GM12874 (cell line): ENCODE results near the gene STEAP1B.

ENCODE experiments used
- CTCF ChIP-seq: IDR thresholded peaks from 2 replicates; pipeline ENCODE4 v1.5.1; 2011; ENCODE audit warnings: low read depth, mild to moderate bottlenecking, control low read depth, low read length, moderate library complexity; ENCODE audit not compliant: insufficient read depth

The STEAP1B gene

GRCh38 chr7:22403344-22403743, 96.6 kb downstream of the STEAP1B start:
- no peak for TF ChIP-seq CTCF

DNA sequence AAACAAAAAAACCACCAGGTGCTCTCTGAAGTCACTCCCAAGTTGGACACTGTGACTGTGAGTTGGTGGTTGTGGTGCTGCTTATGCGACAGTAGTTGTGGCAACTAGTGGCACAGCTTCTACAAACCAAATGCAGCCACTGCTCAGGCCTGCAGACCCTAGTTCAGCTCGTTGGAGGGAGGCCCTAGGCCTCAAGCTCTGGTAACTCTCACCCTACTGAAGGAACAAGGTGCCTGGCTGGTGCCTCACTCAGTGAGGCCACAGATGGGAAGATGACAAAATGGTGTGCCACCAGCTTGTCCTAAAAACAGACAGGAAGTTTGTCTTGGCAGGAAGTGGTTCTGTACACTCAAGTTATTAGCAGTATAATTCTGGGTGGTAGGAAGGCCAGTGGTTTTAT, 97.7 kb downstream of the STEAP1B start:
- no peak for TF ChIP-seq CTCF

GRCh38 chr7:22400936-22401553, 98.9 kb downstream of the STEAP1B start:
- TF ChIP-seq CTCF, result no peak

DNA sequence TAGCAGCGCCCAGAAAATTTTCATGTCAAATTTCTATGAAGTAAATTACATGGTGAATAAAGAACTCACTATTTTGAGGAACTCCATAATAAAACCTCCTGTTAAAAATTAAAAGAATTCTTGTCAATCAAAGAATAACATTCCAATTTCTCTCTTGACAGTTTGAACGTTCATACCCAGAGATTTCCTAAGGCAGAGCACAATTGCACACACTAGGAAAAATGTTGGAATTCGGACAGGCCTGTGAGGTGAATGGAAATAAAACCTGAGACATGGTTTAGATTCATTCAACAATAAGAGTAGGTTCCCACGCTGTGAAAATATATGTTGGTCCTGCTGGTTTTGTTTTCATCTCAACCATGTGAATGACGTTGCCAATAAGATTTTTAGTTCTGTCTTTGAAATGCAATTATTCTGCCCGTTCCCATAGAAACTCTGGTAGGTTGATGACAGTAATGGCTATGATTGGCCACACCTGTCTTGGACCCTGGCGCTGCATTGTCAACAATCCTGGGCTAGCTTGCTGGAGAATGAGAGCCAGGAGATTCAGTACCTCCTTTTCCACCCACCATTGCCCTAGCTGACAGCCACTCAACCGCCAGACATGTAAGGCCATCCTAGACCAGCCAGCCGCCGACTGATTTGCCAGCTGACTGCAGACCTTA, 99.7 kb downstream of the STEAP1B start:
- TF ChIP-seq CTCF, result no peak

DNA sequence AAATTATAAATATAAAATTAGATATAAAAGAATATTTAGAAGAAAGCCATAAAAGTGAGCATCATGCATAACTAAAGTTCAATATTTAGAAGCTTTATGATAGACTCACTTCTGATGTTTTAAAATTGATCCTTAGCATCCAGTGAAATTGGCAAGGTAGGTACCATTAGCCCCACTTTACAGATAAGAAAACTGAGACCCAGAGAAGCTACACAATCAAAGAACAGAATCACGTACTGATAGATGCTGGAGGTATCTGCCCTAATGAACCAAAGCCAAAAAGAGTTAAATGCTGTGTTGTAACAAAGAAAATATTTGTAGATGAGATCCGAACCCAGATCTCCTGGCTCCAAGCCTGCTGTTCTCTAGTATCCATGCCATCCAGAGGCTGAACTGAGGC, 100.4 kb downstream of the STEAP1B start:
- no peak for TF ChIP-seq CTCF

- no peak for TF ChIP-seq CTCF
Observed at GRCh38 chr7:22399091-22399490, 100.9 kb downstream of the STEAP1B start.

- TF ChIP-seq CTCF, result no peak
Observed at GRCh38 chr7:22397981-22398380, 102.0 kb downstream of the STEAP1B start.
